Smooth muscle cell of the brain vasculature (primary cell): ENCODE measurements around the gene PDCD11.

ENCODE experiments used
- DNase-seq: peaks from one replicate; pipeline ENCODE4 v3.0.0-alpha.2; 2012; ENCODE audit warnings: low read depth, low spot score

PDCD11 gene

GRCh38 chr10:103451091-103451813 is 54.8 kb downstream of the PDCD11 start:
- DNase-seq: no peak

DNA sequence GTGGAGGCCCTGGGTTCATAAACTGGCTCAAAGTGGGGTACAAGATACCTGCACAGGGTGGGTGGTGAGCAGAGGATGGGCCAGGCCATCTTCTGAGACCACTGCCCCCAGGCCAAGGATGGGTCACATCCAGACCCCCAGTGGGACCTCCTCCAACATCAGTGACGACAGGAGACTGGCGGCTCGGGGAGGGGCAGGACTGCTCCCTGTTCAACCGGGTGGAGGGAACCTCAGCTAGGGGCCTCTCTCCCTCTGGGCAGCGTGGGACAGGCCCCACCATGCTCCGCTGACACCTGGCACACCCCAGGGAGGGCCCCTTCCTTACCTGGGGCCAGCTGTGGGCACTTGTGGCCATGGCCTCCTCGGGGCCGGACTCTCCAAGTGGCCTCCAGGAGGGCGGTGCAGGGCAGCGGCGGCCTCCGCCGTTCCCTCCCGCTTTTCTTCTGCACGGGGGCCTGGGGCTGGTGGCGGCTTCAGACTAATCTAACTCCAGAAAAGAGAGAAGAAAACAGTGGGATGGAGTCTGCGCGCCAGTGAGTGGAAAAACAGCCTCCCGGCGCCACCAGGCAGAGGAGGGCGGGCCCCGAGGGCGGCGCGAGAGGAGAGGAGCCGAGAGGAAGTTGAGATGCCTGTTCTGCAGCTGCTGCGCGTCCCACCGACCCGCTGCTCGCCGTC is 55.5 kb downstream of the PDCD11 start, which contains the start of gene CALHM2:
Gene CALHM2 (minus strand): TSS at position 540 of the 675 bp plus-strand sequence. CDS start 2,429 bp downstream, outside the sequence.
- DNase-seq: no peak

DNA sequence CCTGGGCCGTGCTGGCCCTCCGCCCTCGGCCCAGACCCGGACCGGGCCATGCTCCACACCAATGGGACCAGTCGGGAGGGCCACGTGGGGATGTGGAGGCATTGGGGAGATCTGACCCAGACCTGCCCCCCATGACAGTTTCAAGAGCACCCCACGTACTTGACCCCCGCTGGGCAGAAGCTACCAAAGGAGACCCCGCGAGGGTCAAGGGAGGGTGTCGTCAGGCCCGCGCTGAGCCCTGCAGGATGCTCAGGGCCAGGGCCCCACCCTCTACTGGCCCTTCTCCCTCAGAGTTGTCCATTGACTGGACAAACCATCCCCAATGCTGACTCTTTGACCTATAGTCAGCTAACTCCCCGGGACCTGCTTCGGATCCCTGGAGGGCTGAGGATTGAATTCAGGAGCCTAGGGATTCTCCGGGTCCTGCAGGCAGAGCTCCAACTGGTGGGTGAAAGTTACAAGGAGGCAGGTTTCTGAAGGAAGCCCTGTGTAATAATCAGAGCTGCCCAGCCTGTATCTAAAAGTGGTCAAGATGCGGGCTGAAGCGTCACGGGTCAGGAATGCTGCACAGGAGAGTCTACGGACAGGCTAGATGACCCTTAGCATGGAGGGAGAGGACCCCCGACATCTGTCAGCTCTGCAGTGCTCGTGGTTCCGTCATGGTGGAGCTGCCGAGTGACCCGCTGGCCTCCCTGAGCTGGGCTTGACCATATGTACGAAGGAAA is 56.2 kb downstream of the PDCD11 start:
- DNase-seq: no peak

GRCh38 chr10:103454026-103454425 is 57.6 kb downstream of the PDCD11 start:
- no peak for DNase-seq

DNA sequence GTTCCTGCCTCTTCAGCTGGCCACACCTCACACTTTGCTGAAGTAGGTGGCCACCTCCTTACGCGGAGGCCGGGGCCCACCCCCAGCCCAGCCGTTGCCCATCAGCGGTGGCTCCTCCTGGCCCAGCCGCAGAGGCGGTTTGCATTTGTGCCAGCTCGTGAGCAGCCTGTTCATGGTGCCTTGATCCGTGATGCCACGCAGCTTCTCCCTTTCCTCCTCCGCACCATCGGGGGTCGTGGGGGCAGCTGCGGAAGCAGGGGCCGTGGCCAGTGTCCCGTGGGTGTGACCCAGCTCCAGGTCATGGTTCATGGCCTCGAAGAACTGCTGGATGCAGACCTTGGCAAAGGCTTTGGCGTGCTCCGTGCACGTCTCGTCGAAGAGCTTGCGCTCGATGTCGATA is 58.8 kb downstream of the PDCD11 start:
- no peak for DNase-seq

- no peak for DNase-seq
Observed at GRCh38 chr10:103456074-103456660, 59.7 kb downstream of the PDCD11 start.

DNA sequence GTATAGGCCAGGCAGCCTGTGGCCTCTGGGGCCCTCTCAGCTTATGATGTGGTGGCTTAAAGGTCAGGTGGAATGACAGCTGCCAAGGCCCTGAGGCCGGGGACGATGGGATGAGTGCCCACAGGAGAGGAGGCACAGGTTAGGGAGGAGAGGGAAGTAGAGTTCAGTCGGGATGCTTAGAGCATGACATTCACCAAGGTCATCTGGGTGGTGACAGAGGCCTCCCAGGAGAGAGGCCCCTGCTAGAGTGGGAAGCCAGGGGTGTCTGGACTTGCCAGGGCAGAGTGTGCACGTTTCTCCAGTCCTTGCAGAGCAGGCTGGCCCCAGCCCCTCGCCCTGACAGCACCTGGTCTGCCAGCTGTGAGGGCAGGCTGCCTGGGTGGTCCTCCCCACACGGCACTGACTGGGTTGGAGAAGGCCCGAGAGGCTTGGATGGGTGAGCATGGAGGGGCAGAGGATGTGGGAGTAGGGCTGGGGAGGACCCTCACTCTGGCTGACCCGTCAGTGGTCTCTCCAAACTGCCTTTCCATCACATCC is 60.8 kb downstream of the PDCD11 start:
- DNase-seq: no peak

DNA sequence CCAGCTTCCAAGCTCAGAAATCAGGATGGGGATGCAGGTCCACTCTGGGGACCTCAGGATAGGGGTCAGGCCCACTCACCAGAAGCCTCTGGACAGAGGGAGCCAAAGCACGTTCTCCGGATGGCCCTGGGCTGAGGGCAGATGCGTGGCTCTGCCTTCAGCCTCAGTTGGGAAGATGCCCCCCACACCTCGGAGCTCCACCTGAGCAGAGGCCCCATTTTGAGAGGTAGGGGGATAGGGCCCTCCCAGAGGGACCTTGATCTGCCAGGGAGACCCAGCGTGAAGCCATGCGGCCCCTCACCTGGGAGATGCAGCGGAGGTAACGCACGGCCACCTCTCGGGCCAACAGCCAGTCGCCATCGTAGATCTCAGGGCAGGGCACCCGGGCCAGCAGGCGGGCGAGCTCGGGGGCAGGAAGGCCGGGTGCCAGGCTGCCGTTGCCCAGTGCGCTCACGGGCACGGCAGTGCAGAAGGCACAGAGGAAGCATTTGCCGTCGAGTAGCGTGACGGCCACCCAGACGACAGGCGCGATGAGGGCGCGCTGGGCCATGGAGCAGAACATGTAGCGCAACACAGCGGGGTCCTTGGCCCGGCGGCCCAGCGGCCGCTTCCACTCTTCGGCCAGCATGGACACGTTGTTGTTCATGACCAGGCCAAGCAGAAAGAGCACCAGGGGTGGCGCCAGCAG is 61.6 kb downstream of the PDCD11 start:
- DNase-seq: no peak

DNA sequence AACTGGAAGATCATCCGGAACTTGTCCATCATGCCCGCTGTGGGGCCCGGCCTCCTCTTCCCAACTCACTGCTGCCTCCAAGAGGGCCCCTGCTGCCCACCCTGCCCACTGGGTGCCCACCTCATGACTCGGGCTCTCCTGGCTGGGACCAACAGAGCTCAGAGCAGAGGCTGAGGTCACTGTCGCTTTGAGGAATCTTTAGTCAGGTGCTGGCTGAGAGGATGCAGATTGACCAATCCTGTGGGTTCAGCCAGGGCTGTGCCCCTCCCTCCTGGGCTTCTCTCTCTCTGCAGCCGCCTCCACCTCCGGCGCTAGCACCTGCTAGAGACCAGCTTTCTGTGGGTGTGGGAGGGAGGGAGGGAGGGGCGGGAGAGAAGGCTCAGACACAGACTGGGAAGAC is 62.3 kb downstream of the PDCD11 start, which contains the start of gene CALHM1:
Gene CALHM1 (minus strand): TSS at position 181 of the 400 bp plus-strand sequence. CDS start 149 bp downstream, at position 32.
- no peak for DNase-seq

GRCh38 chr10:103459615-103460014 is 63.2 kb downstream of the PDCD11 start:
- no peak for DNase-seq

- DNase-seq: no peak
Observed at GRCh38 chr10:103463499-103463898, 67.1 kb downstream of the PDCD11 start.

DNA sequence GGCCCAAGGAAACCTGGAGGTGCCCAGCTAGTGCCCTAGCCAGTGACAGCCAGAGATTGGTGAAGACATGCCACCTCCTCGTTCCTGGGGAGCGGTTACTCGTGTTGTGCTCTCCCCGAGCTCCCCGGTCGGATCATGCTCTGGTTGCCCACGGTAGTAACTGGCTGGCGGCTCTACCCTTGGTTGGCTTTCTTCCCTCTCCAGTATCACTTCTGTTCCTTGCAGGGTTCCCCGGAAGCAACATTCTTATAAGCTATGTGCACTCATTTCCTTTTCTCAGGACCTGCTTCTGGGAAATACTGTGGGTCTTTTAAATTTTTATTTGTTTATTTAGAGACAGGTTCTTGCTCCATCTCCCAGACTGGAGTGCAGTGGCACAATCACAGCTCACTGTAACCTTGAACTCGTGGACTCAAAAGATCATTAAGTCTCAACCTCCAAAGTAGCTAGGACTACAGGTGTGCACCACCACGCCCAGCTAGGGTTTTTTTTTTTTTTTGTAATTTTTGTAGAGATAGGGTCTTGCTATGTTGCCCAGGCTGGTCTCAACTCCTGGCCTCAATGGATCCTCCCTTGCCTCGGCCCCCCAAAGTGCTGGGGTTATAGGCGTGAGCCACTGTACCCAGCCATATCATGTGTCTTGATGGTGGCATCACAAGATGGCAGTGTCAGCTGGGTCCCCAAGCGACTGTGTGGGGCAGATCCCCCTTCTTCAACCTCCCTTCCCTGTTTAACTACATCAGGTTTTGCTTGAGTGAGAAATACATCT is 69.2 kb downstream of the PDCD11 start:
- no peak for DNase-seq

GRCh38 chr10:103466734-103467133 is 70.3 kb downstream of the PDCD11 start:
- DNase-seq: no peak

DNA sequence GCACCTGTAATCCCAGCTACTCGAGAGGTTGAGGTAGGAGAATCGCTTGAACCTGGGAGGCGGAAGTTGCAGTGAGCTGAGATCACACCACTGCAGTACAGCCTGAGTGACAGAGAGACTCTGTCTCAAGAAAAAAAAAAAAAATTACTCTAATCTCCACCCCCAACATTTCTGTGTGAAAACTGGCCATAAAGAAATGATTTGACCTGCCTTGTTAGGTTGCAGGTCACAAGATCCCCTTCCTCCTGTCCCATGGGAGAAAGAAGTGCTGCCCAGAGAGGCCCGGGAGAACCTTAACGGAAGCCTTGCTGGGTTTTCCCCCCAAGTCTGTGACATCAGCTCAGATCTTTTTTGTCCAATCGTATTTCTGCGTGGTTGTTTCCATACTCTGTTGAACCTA is 71.0 kb downstream of the PDCD11 start:
- no peak for DNase-seq

DNA sequence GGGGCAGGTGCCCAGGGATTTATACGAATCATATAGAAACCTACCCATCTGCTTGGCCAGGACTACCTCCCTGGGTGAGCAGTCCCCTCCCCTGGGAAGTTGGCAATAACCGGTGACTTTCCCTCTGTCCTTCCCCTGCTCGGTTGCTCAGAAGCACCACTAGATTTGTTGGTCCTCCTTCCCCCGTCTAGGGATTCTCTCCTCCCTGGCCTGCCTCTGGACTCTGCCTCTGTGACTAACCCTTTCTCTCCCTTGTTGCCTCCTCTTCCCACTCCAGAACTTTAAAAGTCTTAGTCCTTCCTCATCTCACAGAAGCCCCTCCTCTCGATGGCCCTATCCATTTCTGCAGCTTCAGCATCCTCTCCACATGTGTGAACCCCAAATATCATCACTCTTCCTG is 72.8 kb downstream of the PDCD11 start:
- no peak for DNase-seq

GRCh38 chr10:103470761-103471653 is 74.6 kb downstream of the PDCD11 start:
- no peak for DNase-seq

DNA sequence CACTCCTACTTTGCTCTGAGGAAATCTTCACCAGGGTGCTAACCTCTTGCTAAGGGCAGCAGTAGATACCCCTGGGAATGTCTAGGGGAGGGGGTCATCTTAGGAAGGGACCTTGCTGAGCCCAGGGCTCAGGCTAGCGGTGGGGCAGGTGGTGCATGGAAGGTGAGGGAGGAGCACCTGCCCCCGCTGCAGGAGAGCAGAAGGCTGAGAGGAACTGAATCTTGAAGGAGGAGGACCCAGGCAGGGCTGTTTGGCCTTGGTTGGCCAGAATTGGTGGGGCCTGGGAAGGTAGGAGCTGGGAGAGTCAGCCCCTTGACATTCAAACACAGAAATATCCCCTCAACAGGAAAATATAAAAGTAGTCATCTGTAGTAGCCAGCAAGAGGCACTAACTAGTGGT is 75.6 kb downstream of the PDCD11 start:
- DNase-seq: no peak

GRCh38 chr10:103473261-103473671 is 76.8 kb downstream of the PDCD11 start:
- no peak for DNase-seq

GRCh38 chr10:103474077-103474476 is 77.7 kb downstream of the PDCD11 start:
- no peak for DNase-seq
